IMR-90 (cell line): ENCODE data around the gene OR51A2.

Source experiments
- BHLHE40 ChIP-seq: fragments of 150-350 bp; IDR thresholded peaks from 2 replicates; pipeline ENCODE4 v1.6.1; 2016; ENCODE audit warnings: mild to moderate bottlenecking, low read depth, low read length
- CEBPB ChIP-seq: IDR thresholded peaks from 2 replicates; pipeline ENCODE4 v1.6.1; 2012; ENCODE audit warnings: low read depth, low read length, improper control_type of control experiment
- CTCF ChIP-seq: conservative IDR thresholded peaks from 2 replicates; pipeline ENCODE4 v1.5.1; 2012; ENCODE audit warnings: mild to moderate bottlenecking, low read depth, low read length, improper control_type of control experiment
- ELK1 ChIP-seq: fragments of 150-350 bp; IDR thresholded peaks from 2 replicates; pipeline ENCODE4 v1.6.1; 2016; ENCODE audit warnings: low read depth, mild to moderate bottlenecking, low read length, moderate library complexity, borderline replicate concordance
- MAFK ChIP-seq: IDR thresholded peaks from 2 replicates; pipeline ENCODE4 v1.6.1; 2012; ENCODE audit warnings: low read depth, low read length, improper control_type of control experiment
- MAZ ChIP-seq: IDR thresholded peaks from 2 replicates; pipeline ENCODE4 v1.6.1; 2012; ENCODE audit warnings: low read depth, mild to moderate bottlenecking, low read length, improper control_type of control experiment, moderate library complexity, borderline replicate concordance
- POLR2A ChIP-seq: IDR thresholded peaks from 2 replicates; pipeline ENCODE4 v1.6.1; 2012; ENCODE audit warnings: mild to moderate bottlenecking, low read depth, low read length
- RAD21 ChIP-seq: IDR thresholded peaks from 2 replicates; pipeline ENCODE4 v1.6.1; 2012; ENCODE audit warnings: low read length, improper control_type of control experiment
- RCOR1 ChIP-seq: IDR thresholded peaks from 2 replicates; pipeline ENCODE4 v1.6.1; 2012; ENCODE audit warnings: mild to moderate bottlenecking, low read length, improper control_type of control experiment; ENCODE audit not compliant: insufficient replicate concordance
- SMC3 ChIP-seq: fragments of 150-350 bp; IDR thresholded peaks from 2 replicates; pipeline ENCODE4 v1.6.1; 2016; ENCODE audit warnings: low read depth, mild to moderate bottlenecking, antibody characterized with exemption, low read length, moderate library complexity

DNA sequence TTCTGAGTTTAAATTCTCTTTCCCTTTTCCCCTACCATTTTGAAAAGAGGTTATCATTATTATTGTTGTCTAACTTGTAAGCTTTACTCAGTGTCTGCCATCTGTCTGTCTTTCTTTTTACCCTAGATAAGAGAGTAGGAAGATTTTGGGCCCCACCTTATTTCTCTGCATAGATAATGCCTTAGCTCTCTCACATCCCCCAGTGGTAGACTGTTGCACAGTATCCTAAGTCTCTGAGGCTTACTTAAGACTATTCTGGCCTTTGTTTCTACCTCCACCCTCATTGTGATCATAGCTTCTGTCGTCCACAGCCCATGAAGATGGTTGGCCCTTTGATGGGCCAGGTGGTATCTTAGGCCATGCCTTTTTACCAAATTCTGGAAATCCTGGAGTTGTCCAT lies 35.5 kb upstream of the OR51A2 start:
- TF ChIP-seq CTCF = peak; percentile 34
- TF ChIP-seq MAFK = no peak
- no peak for TF ChIP-seq POLR2A
- TF ChIP-seq RAD21 = peak; percentile 45; the same call in 1 of the 2 replicates
- TF ChIP-seq ELK1 = no peak
- TF ChIP-seq SMC3 = peak; percentile 11; the same call in 1 of the 2 replicates
- TF ChIP-seq BHLHE40 = no peak
- no peak for TF ChIP-seq RCOR1
- TF ChIP-seq CEBPB = no peak
- no peak for TF ChIP-seq MAZ
